Activated T-helper 1 cell treated with anti-CD3 and anti-CD28 coated beads, Interleukin-2, amount 50 U/mL, for 16 hours (primary cell): ENCODE results near the gene ACVR1.
"Not testable (repeated sequence)": the region's sequence is repeated elsewhere in the genome, so short reads cannot be mapped to it uniquely, and the experiment has no call there.

Source experiments
- DNase-seq, 2 donors: peaks; one replicate each; pipeline ENCODE4 v3.0.0-alpha.2; 2020; ENCODE audit warnings: low read depth in 1 of 2, low spot score in 1 of 2

The ACVR1 gene

GRCh38 chr2:157761520-157761919 is 114.6 kb downstream of the ACVR1 start:
- DNase-seq: no peak

DNA sequence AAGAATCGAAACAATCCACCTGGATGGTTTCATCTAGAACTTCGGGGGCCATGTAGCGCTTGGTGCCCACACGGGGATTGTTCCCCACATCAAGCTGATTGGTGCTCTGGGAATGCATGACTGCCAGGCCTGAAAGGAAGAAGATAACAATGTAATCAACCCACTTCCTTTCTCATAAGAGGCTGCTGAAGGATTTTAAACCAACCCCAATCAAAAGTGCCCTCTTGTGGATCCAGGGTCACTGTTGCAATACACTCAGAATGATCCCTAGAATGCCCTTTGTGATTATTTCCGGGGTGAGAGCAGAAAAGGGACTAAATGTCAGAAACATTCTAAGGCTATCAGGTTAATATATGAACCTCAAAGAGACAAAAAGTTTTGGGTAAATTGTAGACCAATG is 115.2 kb downstream of the ACVR1 start:
- no peak for DNase-seq

DNA sequence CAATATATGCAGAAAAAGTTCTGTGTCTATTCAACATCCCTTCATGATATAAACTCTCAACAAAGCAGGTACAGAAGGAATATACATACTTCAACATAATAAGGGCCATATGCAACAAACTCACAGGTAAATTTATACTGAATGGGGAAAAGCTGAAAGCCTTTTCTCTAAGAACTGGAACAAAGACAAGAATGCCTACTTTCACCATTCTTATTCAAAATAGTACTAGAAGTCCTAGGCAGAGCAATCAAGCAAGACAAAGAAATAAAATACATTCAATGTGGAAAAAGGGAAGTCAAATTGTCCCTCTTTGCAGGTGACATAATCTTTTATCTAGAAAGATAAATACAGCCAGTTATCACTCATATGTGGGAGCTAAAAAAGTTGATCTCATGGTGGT is 116.3 kb downstream of the ACVR1 start:
- DNase-seq: no peak

GRCh38 chr2:157758586-157758985 is 117.5 kb downstream of the ACVR1 start:
- no peak for DNase-seq

GRCh38 chr2:157757500-157757899 is 118.6 kb downstream of the ACVR1 start:
- DNase-seq: no peak

GRCh38 chr2:157756447-157756846 is 119.7 kb downstream of the ACVR1 start:
- not testable (repeated sequence) for DNase-seq

- DNase-seq: no peak
Measured at GRCh38 chr2:157751462-157752058, 124.6 kb downstream of the ACVR1 start.

DNA sequence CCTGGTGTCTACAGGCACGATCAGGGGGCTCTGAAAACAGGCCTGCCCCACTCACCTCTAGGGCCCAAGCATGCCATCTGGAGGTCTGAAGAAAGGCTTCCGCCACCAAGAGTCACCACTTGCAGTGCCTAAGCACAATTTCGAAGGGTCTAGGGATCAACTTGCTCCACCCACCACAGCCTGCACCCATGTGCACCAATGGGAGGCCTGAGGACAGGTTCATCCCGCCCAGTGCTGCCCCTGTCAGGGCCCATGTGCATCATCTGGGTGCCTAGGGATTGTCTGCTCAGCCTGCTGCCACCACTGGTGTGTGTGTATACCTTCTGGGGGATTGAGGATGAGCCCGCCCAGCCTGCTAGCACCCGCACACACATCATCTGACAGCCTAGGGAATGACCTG is 126.4 kb downstream of the ACVR1 start:
- no peak for DNase-seq

- no peak for DNase-seq
Measured at GRCh38 chr2:157748371-157749142, 127.6 kb downstream of the ACVR1 start.

DNA sequence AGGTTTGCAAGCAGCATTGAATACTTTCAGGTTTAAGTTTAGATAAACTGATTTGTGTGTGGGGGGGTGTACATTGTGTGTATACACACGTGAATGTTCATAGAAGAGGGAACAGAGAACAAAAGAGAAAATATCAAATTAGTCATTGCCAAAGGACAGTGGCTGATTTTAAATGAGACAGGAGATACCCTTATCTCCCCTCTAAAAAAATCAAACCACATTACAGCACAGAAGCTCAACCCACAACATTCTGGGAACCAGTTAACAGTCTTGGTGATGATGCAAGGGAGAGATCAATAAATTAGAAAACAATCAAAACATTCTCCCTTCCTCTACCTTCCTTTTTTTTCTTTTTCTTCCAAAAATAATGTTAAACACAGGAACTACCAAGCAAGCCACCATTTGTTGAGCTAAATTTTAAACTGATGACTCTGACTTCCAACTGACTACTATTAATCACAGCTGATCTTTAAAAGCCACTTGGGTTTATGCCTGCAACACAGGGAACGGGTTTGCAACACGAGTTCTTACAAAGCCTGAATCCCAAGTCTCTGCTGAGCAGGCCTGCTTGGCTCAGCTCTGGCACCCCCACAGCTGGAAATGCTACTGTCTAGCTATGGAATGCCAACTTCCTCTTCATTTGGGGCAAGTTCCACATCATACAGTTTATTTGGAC is 128.3 kb downstream of the ACVR1 start:
- DNase-seq: no peak

- no peak for DNase-seq
Measured at GRCh38 chr2:157747280-157747679, 128.8 kb downstream of the ACVR1 start.

DNA sequence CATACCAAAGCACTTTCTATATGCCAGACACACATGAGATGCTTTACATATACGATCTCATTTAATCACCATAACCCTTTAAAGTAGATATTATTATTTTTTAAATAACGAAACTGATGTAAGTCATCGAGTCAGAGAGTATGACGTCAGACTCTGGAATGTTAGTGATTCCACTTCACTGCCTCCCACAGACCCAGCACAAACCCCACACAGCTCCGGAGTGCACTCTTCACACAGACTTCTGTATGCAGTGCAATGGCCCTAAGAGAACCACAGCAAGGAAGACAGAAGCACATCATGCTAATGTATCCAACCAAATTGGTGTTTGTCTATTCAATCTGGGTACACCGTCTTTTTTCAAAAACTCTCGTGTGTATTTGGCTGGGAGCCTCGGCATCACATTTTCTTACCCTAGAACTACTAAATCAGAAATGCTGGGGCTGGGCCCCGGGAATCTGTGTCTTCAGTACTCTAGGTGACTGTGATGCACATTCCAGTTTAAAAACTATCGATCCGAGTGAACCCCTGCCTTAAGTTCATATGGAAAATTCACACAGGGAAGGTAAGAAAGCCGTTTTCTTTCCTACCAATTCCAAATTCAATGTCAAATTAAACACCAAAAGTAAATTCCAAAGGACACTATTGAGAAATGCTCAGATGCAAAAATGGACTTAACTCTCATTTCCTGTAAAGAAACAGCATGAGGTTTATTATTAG is 129.7 kb downstream of the ACVR1 start:
- DNase-seq: no peak

DNA sequence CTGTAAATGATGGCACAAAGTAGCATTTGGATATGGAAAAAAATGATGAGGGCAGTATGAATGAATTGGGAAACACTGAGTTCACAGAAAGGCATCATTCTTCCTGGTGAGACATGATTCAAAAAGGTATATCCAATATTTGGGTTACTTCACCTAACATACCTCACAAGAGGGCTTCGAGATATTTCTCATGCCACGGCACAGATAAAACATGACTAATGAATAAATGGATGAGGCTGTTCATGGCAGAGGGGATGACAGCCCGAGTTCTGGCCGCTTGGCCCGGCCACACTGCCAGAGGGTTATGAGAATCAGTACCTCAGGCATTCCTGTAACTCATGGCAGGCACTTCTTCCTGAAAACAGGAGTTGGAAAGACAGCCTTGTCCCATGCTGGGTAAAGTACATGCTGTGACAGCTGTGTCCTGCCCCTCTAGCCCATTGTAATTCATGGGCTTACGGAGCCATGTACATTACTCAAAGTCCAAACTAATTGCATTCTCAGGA is 131.5 kb downstream of the ACVR1 start:
- DNase-seq: no peak

GRCh38 chr2:157743051-157743450 is 133.1 kb downstream of the ACVR1 start:
- no peak for DNase-seq

DNA sequence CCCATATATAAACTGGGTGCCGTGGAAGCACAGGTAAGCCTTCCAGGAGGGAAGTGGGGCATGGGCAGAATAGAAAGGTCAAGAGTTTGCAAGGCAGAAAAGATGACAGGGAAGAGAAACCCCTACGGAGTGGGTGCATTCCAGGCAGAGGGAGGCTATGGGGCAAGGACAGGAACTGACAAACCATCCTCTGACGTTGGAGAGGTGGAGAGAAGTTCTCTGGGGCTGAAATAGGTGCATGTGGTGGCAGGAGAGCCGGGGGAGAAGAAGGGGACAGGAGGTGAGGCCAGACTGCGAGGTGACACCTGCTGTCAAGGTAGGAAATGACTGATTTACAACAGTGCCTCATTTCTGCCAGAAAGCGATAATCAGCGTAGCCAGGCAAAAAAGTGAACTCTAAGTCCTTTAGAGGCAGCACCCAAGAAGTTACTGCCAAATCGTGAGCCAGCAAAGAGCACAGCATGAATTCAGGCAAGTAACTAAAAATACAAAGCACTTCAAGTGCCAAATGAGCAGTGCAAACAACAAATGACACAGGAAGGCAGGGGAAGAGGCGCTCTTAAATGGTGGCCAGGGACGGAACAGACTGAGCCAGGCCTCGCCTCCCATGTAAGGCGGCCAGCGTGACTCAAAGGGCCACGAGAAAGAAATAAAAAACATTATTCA is 134.2 kb downstream of the ACVR1 start:
- DNase-seq: no peak

DNA sequence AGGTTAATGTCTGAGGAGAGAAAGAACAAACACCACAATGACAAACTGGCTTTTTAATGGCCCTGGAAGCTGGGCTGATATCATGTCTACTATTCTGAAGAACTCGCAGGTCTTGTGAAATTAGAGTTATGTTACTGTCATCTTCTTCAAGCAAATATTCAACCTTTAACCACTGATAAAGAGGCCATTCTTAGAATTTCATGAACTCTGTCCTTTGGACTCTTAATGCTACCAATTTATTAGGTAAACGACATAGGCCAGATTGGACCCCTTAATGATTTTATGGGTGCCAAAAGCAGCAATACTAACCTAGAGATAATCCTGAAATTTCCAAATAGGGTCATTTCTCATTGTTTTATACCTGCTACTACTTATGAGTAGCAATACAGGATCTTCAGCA is 138.5 kb downstream of the ACVR1 start:
- no peak for DNase-seq

DNA sequence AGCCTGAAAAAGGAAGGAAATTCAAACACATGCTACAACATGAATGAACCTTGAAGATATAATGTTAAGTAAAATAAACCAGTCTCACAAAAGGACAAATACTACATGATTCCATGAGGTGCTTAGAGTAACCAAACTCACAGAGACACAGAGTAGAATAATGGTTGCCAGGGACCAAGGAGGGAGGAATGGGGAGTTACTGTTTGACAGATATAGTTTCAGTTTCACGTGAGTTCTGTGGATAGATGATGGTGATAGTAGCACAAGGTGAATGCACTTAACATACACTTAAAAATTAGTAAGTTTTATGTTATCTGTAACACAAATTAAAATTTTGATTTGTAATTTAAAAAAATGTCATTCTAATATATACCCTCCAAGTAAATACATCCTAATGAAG is 140.6 kb downstream of the ACVR1 start:
- no peak for DNase-seq

- no peak for DNase-seq
Measured at GRCh38 chr2:157733263-157733662, 142.9 kb downstream of the ACVR1 start.

DNA sequence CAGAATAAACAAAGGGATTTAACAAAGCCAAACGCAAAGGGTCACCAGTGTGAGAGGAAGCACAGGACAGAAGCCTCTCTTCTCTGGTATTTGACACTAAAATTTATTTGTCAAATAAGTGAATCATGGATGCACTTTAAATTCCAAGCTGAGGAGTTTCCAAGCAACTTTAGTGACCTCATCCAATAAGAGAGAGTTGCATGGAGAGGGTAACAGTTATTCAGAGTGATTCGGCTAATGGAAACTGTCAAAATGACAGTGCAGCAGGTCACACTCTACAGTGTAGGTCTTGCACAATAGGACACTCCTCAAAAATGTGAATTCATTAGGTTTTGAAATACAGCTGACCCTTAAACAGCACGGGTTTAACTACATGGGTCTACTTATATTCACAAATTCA is 143.5 kb downstream of the ACVR1 start:
- DNase-seq: no peak

DNA sequence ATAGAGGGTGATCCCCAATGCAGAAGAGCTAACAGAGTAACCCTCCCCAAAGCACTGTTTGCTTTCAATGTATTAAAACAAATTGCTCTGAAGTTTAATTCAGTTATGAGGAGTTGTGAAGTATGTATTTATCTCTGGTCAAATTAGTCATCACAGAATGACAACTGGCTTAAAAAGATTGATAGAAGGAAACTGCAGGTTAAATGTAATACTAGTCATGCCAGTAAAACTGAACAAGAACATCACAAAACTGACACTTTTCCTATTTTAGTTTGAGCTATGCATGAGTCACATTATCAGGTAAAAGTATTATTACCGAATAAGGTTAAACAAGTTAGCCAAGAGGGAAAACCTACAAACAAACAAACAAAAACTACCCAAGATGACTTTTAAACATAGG is 148.4 kb downstream of the ACVR1 start:
- no peak for DNase-seq

- DNase-seq: no peak
Measured at GRCh38 chr2:157726946-157727345, 149.2 kb downstream of the ACVR1 start.
